Erythroblast (primary cell): ENCODE results near the gene CYP2A13.

ENCODE experiments used
- DNase-seq, 2 experiments: peaks; one replicate each; lab custom pipeline; 2025; lab: John Stamatoyannopoulos, UW
- GATA1 ChIP-seq: IDR thresholded peaks from 2 replicates; pipeline ENCODE4 v1.6.1; 2011; ENCODE audit warnings: low read depth, mild to moderate bottlenecking, control low read depth, low read length, moderate library complexity
- POLR2A ChIP-seq: IDR thresholded peaks from 2 replicates; pipeline ENCODE4 v1.6.1; 2011; ENCODE audit warnings: mild to moderate bottlenecking, low read length

The CYP2A13 gene

DNA sequence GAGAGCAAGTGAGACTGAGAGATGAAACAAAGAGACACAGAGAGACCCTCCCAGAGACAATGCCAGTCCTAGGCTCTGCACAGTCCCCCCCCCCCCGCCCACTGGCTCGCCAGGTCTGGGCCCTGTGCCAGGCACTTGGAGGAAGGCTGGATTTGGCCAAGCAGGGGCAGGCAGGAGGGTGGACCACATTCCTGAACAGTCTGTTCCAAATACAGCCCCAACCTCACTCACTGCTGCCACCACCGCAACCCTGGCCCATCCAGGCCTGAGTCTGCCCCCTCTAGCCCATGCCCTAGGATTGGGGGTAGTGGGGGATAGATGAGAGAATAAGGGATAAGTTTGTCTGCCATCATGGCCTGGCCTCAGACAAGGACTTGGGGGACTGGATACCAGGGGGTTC, 45.0 kb downstream of the CYP2A13 start:
- DNase-seq = no peak
- TF ChIP-seq POLR2A (no peak), GATA1 (no peak)

DNA sequence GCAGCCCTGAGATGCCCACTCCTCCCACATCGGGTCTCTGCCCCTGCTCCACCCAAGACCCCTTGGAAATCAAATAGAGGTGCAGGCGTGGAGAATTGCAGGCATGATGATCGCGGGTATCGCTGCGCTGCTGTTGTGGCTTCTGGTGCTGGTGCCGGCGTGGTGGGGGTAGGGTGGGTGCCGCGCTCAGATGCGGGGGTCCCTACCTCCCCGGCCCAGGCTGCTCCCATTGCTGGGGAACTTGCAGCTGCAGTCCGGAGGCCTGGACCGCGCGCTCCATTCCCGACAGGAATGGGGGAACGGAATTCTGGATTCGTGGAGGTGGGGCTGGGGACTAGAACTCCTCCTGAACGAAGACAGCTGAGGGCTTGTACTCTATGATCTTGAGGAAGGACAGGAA, 46.4 kb downstream of the CYP2A13 start:
- no peak for DNase-seq

DNA sequence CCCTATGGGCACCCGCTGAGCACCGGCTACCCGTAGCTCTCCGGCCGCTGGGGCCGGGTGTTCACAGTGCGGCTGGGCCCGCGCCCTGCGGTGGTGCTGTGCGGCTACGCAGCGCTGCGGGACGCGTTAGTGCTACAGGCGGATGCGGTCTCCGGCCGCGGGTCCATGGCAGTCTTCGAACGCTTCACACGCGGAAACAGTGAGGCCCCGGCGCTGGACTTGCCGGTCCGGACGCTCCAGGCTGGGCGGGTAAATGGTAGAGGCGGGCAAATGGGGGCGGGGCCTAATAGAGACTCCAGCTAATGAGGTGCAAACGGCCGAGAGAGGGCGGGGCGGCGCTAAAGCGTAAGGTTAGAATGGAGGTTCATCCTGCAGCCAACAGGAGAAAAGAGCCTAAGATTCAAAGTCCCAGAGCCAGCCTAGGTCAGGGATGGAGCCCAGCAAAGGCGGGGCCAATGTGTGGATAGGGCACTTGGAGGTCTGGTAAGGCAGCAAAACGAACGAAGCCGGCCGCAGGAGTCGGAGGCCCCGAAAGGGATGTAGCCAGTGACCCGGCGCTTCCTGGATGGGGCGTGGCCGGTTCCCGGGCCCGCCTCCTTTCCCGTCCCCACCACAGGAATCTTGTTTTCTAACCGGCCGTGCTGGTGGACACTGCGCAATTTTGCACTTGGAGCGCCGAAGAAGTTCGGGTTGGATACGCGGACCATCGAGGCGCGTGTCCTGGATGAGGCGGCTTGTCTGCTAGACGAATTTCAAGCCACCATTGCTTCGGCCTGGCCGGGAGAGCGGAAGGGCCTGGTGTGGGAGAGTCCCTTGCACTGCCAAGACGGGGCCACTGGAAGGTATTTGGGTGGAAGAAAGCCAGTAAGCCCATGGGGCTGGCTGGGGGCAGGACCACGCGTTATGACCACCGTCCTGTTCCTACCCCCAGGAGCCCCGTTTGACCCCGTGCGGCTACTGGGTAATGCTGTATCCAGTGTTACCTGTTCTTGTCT, 47.4 kb downstream of the CYP2A13 start:
- DNase-seq = peak; percentile 48 to 60

More for the DNA sequence above, 46.4 kb downstream of the CYP2A13 start:
- TF ChIP-seq POLR2A (no peak), GATA1 (no peak)

GRCh38 chr19:41136636-41137455, 48.6 kb downstream of the CYP2A13 start:
- DNase-seq = no peak
- TF ChIP-seq POLR2A (no peak), GATA1 (no peak)

DNA sequence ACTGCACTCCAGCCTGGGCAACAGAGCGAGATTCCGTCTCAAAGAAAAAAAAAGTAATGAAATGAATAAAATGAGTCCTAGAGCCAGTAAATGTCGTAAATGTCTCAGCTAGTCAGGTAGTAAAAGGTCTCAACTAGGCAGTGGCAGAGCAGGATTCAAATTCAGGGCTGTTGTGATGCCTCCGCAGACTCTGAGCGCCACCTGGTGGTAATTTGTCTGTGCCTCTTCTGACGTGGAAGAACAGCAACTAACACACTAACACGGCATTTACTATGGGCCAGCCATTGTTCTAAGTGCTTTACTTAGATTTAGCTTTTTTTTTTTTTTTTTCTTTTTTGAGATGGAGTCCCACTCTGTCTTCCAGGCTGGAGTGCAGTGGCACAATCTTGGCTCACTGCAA, 56.2 kb downstream of the CYP2A13 start:
- no peak for TF ChIP-seq POLR2A
- TF ChIP-seq GATA1 = no peak
- peak; percentile 82 to 91 for DNase-seq
